GM20000 (cell line): Measurements from ENCODE around the gene PLPP4.
"Not testable (repeated sequence)": the region's sequence is repeated elsewhere in the genome, so short reads cannot be mapped to it uniquely, and the experiment has no call there.

Experiments
- DNase-seq: peaks from one replicate; pipeline ENCODE4 v3.0.0; 2012; ENCODE audit warnings: low spot score
- CTCF ChIP-seq: IDR thresholded peaks from 2 replicates; pipeline ENCODE4 v1.5.1; 2012; ENCODE audit warnings: mild to moderate bottlenecking, control low read depth; ENCODE audit errors: extremely low read depth, missing control alignments

Gene PLPP4

DNA sequence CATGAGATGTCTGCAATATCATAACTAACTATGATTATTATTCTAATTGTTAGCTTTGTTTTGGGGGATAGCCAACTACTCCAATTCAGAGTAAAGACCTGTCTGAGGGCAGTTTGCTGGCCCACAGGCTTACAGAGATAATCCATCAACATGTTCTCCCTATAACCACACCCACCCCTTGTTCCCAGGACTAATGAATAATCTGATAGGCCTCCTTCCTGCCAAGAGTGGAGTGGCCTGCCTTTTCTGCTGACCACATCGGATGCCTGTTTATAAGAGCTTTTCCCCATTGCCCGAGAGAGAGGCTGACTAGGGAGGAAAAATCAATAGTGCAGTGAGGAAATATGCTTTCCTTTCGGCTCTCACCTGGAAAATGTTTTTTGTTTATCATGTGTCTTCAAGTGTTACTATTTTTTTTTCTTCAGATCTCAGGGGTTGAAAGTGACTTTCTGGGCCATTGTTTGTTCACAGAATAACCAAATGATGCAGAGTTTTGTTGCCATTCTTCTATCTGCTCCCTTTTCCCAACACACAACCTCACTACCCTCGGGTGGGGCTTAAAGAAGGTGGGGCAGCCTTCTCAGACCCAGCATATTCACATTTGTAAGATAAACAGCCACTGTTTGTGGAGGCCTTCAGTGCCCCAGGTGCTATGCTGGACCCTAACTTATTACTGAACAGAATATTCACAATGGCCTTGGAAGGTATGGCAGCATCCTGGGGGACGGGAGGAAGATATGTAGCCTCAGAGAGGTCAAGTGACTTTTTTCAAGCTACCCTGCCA lies 38.4 kb downstream of the PLPP4 start:
- no peak for TF ChIP-seq CTCF
- DNase-seq = no peak

DNA sequence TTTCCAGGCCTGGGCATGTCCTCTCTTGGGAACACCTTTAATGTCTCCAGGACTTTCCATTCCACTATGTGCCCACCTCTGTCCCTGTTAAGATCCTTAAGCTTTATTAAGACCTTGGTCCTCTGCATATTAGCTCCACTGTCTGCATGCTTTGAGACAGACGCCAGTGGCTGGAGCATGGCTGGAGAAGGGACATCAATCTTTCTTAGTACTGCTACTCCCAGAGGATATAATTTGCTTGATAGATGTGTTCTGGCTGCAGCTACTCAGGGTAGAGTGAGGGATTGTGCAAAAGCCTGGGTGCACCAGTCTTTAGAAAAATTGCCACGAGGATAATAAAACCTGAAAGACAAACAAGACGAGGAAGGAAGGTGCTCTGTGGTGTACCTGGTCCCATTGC lies 42.9 kb downstream of the PLPP4 start:
- TF ChIP-seq CTCF = no peak
- no peak for DNase-seq

DNA sequence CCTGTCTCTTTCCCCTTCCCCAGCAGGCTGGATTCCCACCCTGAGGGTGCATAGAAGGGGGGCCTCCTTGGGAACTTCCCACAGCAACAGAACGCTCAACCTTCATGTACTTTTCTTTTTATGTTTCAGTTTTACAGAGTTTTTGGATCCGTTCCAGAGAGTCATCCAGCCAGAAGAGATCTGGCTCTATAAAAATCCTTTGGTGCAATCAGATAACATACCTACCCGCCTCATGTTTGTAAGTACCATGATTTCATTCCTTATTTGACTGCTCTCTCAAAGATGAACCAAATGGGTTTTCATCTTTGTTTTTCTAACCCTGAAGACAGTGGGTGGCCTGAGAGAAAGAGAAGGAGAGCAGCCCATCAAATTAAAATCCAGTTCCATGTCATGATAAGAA lies 46.7 kb downstream of the PLPP4 start:
- no peak for DNase-seq
- no peak for TF ChIP-seq CTCF

GRCh38 chr10:120504227-120504626 lies 47.2 kb downstream of the PLPP4 start:
- DNase-seq = not testable (repeated sequence)

- no peak for TF ChIP-seq CTCF
- no peak for DNase-seq
Observed at GRCh38 chr10:120505056-120505455, 48.0 kb downstream of the PLPP4 start.

- TF ChIP-seq CTCF = no peak
- no peak for DNase-seq
Observed at GRCh38 chr10:120505866-120506265, 48.8 kb downstream of the PLPP4 start.

- no peak for TF ChIP-seq CTCF
- DNase-seq = no peak
Observed at GRCh38 chr10:120506674-120507073, 49.6 kb downstream of the PLPP4 start.

GRCh38 chr10:120507175-120507574 lies 50.1 kb downstream of the PLPP4 start:
- TF ChIP-seq CTCF = no peak
- no peak for DNase-seq
